K562 (cell line): ENCODE results near the gene USP15. TPM values are rescaled to one million over a fixed set of nuclear protein-coding genes. Genes with fewer than 3 reads are reported as not detected.

Source experiments
- PKNOX1 ChIP-seq: fragments of 450-650 bp; IDR thresholded peaks from 2 replicates; pipeline ENCODE4 v1.6.1; 2016
- ZBTB40 ChIP-seq, 2 experiments: fragments of 450-650 bp in 1 of 2; sonication (generic) in 1 of 2; formaldehyde crosslinking in 1 of 2; IDR thresholded peaks; 2 replicates each; pipeline versions ENCODE4 v1.7.1 to v1.9.0; 2016 to 2022; ENCODE audit warnings: inconsistent platforms in 1 of 2, mild to moderate bottlenecking in 1 of 2, missing genetic modification reagents in 1 of 2
- polyA plus RNA-seq, 8 experiments: library from polyadenylated mRNA; depleted of rRNA in 4 of 8; stranded (reverse) in 5 of 8; unstranded in 3 of 8; fragments of >200 nt; fragmentation: Nextera tagmentation in 2 of 8; fragmentation: Illumina TruSeq in 1 of 8; extraction: Ambion mirVana in 2 of 8; extraction: Trizol in 1 of 8; gene quantifications; 2 replicates each; pipeline versions ENCODE4 v1.2.1 to v1.2.3, GENCODE V29; 2011 to 2014; ENCODE audit warnings: inconsistent platforms in 1 of 8, missing spikeins in 1 of 8
- total RNA-seq, 7 experiments: library from RNA; depleted of rRNA in 6 of 7; stranded (reverse); fragments of >200 nt in 6 of 7; fragmentation: Illumina TruSeq in 2 of 7; extraction: Trizol in 2 of 7; gene quantifications; 2 replicates each; pipeline versions ENCODE4 v1.2.1 to v1.2.3, GENCODE V29; 2011 to 2021; ENCODE audit warnings: low replicate concordance in 1 of 7

Gene USP15
- total and polyA plus RNA-seq, 9 of the 15 experiments (the other 6 are each of a cell fraction or from before 2014, with no cell fraction given), result 140 to 272 (median 182) TPM

GRCh38 chr12:62288328-62288727 is 28.1 kb downstream of the USP15 start (continued):
- peak; percentile 78; the same call in 1 of the 2 replicates for TF ChIP-seq ZBTB40 (IDR thresholded peaks at IDR 0.05)
- TF ChIP-seq ZBTB40 (CRISPR knock-in tag; IDR thresholded peaks at IDR 0.05), result no peak
- TF ChIP-seq PKNOX1, result no peak
